Fibroblast of villous mesenchyme (primary cell): Measurements from ENCODE around the gene SLC25A48. TPM values are rescaled to one million over a fixed set of nuclear protein-coding genes. Genes with fewer than 3 reads are reported as not detected.

Source experiments
- DNase-seq: peaks from one replicate; pipeline ENCODE4 v3.0.0-alpha.2; 2010; ENCODE audit warnings: low read depth
- H3K4me3 ChIP-seq: 2 replicates; pipeline ENCODE4 v1.5.1; 2011; ENCODE audit warnings: low read depth, mild to moderate bottlenecking, low read length
- total RNA-seq: library from RNA; depleted of rRNA; stranded (reverse); fragments of >200 nt; gene quantifications from 2 replicates; pipeline ENCODE4 v1.2.3, GENCODE V29; 2012
- TF ChIP-seq, protein P1 (sequence below): IDR thresholded peaks from 2 replicates; pipeline ENCODE4 v1.5.1; 2012; ENCODE audit warnings: low read depth, mild to moderate bottlenecking, low read length; ENCODE audit not compliant: insufficient read depth

Gene SLC25A48
- total RNA-seq, 1 donor, result not detected

DNA sequence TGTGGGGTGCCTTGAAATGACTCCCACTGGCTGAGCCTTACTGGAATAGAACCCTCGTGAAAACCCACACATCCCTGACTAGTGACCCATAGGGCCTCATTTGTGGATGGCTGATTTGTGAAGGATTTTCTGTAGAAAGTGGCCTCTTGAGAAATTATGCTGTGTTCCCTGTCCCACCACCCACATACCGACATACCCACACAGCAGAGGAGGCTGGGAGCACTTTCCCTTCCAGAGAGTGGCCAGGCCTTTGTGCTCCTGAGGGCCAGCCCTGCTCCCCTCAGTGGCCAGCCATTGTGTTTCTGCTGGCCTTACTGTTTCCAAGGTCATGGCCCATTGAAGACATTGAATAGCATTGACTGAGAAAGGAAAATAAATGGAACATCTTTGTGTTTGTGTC is 31.6 kb downstream of the SLC25A48 start:
- TF ChIP-seq, protein P1, sequence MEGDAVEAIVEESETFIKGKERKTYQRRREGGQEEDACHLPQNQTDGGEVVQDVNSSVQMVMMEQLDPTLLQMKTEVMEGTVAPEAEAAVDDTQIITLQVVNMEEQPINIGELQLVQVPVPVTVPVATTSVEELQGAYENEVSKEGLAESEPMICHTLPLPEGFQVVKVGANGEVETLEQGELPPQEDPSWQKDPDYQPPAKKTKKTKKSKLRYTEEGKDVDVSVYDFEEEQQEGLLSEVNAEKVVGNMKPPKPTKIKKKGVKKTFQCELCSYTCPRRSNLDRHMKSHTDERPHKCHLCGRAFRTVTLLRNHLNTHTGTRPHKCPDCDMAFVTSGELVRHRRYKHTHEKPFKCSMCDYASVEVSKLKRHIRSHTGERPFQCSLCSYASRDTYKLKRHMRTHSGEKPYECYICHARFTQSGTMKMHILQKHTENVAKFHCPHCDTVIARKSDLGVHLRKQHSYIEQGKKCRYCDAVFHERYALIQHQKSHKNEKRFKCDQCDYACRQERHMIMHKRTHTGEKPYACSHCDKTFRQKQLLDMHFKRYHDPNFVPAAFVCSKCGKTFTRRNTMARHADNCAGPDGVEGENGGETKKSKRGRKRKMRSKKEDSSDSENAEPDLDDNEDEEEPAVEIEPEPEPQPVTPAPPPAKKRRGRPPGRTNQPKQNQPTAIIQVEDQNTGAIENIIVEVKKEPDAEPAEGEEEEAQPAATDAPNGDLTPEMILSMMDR, result no peak
- DNase-seq, result no peak
- H3K4me3 ChIP-seq, result no peak overlapping the region

DNA sequence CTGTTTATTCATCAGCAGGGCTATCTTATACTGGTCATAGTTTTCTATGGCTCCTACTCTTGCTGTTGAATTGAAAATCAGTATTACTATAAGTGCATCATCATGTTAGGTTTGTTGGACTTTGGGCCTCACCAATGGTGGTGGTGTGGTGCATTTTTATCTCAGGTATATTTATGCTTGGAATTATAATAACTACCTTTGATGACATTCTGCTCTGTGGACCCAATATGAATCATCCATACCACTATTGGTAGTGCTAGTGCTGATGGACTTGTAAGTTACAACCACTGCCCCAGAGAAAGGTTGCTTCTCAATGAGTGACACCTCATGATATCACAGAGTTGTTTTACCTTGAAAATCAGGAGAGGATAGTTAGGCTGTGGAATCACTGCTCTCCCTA is 33.1 kb downstream of the SLC25A48 start:
- no peak for DNase-seq
- TF ChIP-seq, protein P1, result no peak
- no peak overlapping the region for H3K4me3 ChIP-seq

DNA sequence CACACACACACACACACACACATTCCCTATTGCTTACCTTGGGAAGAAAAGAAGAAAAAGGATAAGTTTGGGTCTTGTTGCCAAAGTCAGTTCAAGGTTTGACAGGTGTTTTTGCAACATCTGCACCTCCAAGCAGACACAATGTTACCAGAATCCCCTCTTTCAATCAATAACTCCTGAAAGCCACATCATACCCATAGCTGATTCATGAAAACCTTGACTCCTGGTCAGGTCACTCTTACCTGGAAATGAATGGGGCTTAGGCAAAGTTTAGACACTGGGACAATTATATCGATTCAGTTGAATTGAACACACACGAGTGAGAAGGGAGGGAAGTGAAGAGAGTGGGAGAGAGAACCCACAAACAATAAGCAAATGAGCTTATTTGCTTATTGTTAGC is 34.2 kb downstream of the SLC25A48 start:
- no peak for DNase-seq
- TF ChIP-seq, protein P1, result no peak
- no peak overlapping the region for H3K4me3 ChIP-seq

DNA sequence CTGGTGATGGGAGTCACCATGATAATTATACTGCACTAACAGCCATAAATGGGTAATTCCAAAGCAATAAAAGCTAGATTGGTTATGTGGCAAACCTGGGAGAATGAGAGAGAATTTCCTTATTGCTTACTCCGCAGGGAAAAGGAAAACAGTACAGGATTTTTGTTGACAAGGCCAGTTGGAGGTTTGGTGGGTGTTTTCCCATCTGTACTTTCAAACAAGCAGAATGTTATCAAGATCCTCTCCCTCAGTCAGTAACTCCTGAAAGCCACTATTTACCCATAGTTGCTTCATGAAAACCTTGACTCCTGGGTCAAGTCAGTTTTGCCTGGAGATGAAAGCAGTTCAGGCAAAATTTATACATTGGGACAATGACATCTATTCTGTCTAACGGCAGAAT is 34.8 kb downstream of the SLC25A48 start:
- TF ChIP-seq, protein P1, result no peak
- no peak overlapping the region for H3K4me3 ChIP-seq
- no peak for DNase-seq

DNA sequence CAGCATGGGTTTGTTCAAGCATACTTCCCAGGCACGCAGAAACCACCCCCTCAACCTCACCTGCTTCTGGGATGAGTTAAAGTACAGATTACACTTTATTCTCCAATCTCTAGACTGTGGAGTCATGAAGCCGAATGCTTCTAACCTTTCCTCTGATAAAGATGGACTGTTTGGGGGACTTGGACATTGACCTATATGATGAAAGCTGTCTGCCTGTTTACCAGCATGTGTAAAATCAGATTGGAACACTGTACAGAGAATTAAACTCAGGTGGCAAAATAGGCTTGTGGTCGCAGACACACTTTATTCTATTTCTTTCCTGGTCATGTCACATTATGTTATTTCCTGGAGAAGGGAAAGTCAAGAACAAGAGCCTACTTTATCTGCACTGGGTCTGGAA is 35.5 kb downstream of the SLC25A48 start:
- DNase-seq, result no peak
- TF ChIP-seq, protein P1, result no peak
- H3K4me3 ChIP-seq, result no peak overlapping the region

DNA sequence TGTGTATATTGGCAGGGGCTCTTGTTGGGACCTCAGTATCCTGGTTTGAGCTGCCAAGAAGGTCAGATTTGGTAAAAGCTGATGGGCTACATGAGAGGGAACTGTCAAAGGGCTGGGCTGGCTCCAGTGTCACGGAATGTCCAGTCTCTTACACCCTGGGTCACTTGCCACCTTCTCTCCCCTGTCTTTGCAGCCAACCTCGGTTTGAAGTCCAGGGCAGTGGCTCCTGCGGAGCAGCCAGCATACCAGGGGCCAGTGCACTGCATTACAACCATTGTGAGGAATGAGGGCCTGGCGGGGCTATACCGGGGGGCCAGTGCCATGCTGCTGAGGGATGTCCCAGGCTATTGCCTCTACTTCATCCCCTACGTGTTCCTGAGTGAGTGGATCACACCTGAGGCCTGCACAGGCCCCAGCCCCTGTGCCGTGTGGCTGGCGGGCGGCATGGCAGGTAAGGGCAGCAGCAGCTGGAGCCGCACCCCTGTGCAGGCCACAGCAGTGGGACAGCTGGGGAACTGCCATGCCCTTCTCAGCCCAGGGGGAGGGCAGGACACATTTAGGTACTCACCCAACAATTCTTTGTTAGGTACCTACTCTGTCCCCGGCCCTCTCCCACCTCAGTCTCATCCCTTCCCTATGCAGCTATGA is 36.9 kb downstream of the SLC25A48 start:
- TF ChIP-seq, protein P1, result no peak
- no peak for DNase-seq
- H3K4me3 ChIP-seq, result no peak overlapping the region

DNA sequence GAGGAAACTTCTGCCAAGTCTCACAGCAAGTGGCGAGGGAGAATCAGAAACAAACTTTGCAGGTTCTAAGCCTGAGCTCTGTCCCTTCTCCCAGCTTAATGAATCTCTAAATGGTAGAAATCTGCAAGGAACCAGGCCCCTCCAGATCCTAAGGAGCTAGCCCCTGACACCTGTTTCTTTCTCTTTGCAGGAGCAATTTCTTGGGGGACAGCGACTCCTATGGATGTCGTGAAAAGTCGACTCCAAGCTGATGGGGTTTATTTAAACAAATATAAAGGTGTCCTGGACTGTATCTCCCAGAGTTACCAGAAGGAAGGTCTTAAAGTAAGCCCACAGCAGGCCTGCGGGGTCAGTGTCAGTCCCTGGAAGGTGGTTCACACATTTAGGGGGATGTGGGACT is 39.4 kb downstream of the SLC25A48 start:
- DNase-seq, result no peak
- H3K4me3 ChIP-seq, result no peak overlapping the region
- TF ChIP-seq, protein P1, result no peak
